ENCODE measurements around the gene R3HDML. TPM values are rescaled to one million over a fixed set of nuclear protein-coding genes. Genes with fewer than 3 reads are reported as not detected.
A peak's percentile ranks its signal among the peaks of the same experiment; 100 is the strongest.

The R3HDML gene
- total and polyA plus RNA-seq, 9 of the 15 experiments (the other 6 are each of a cell fraction or from before 2014, with no cell fraction given), result not detected

- TF ChIP-seq NR1H2 (CRISPR knock-in tag; IDR thresholded peaks at IDR 0.05), result no peak
- TF ChIP-seq CREB1 (IDR thresholded peaks at IDR 0.05), result no peak; the same call in 1 of the 2 replicates
- TF ChIP-seq CREB1 (CRISPR knock-in tag; IDR thresholded peaks at IDR 0.05), result peak; percentile 81
- no peak for TF ChIP-seq MCM3 (IDR thresholded peaks at IDR 0.05)
- peak; percentile 74 for TF ChIP-seq L3MBTL2 (IDR thresholded peaks at IDR 0.05)
- TF ChIP-seq, protein P1, sequence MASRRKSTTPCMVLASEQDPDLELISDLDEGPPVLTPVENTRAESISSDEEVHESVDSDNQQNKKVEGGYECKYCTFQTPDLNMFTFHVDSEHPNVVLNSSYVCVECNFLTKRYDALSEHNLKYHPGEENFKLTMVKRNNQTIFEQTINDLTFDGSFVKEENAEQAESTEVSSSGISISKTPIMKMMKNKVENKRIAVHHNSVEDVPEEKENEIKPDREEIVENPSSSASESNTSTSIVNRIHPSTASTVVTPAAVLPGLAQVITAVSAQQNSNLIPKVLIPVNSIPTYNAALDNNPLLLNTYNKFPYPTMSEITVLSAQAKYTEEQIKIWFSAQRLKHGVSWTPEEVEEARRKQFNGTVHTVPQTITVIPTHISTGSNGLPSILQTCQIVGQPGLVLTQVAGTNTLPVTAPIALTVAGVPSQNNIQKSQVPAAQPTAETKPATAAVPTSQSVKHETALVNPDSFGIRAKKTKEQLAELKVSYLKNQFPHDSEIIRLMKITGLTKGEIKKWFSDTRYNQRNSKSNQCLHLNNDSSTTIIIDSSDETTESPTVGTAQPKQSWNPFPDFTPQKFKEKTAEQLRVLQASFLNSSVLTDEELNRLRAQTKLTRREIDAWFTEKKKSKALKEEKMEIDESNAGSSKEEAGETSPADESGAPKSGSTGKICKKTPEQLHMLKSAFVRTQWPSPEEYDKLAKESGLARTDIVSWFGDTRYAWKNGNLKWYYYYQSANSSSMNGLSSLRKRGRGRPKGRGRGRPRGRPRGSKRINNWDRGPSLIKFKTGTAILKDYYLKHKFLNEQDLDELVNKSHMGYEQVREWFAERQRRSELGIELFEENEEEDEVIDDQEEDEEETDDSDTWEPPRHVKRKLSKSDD (conservative IDR thresholded peaks at IDR 0.05; ENCODE audit: low read length), result no peak
- no peak for TF ChIP-seq HNRNPH1 (optimal IDR thresholded peaks at IDR 0.05; ENCODE audit: low read depth, low read length)
- no peak for TF ChIP-seq NFE2L1 (tag; IDR thresholded peaks at IDR 0.05; ENCODE audit: borderline replicate concordance, low read depth)
- TF ChIP-seq, protein P2, sequence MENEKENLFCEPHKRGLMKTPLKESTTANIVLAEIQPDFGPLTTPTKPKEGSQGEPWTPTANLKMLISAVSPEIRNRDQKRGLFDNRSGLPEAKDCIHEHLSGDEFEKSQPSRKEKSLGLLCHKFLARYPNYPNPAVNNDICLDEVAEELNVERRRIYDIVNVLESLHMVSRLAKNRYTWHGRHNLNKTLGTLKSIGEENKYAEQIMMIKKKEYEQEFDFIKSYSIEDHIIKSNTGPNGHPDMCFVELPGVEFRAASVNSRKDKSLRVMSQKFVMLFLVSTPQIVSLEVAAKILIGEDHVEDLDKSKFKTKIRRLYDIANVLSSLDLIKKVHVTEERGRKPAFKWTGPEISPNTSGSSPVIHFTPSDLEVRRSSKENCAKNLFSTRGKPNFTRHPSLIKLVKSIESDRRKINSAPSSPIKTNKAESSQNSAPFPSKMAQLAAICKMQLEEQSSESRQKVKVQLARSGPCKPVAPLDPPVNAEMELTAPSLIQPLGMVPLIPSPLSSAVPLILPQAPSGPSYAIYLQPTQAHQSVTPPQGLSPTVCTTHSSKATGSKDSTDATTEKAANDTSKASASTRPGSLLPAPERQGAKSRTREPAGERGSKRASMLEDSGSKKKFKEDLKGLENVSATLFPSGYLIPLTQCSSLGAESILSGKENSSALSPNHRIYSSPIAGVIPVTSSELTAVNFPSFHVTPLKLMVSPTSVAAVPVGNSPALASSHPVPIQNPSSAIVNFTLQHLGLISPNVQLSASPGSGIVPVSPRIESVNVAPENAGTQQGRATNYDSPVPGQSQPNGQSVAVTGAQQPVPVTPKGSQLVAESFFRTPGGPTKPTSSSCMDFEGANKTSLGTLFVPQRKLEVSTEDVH (IDR thresholded peaks at IDR 0.05; ENCODE audit: low read depth, partially characterized antibody), result no peak
- TF ChIP-seq PHTF2 (CRISPR knock-in tag; IDR thresholded peaks at IDR 0.05), result no peak
- TF ChIP-seq POLR2AphosphoS2 (IDR thresholded peaks at IDR 0.05; ENCODE audit: low read length), result no peak
- TF ChIP-seq TEAD2 (tag; IDR thresholded peaks at IDR 0.05), result no peak
- TF ChIP-seq PRPF4 (IDR thresholded peaks at IDR 0.05; ENCODE audit: insufficient read depth, low read depth, low read length, poor library complexity, severe bottlenecking), result no peak
- peak; percentile 51; the same call in 1 of the 2 replicates for TF ChIP-seq C11orf30 (IDR thresholded peaks at IDR 0.05; ENCODE audit: low read depth)
- TF ChIP-seq CBFB (CRISPR knock-in tag; IDR thresholded peaks at IDR 0.05), result peak; percentile 63; the same call in 1 of the 2 replicates
- no peak for TF ChIP-seq PHB2 (IDR thresholded peaks at IDR 0.05; ENCODE audit: low read depth)
- no peak for TF ChIP-seq U2AF1 (optimal IDR thresholded peaks at IDR 0.05; ENCODE audit: low read depth, low read length)
- 0 out of 2 replicates have a peak, but pooled peaks have one; percentile 69 for TF ChIP-seq RBM14 (IDR thresholded peaks at IDR 0.05; ENCODE audit: borderline replicate concordance, insufficient read depth, low read depth, low read length)
- TF ChIP-seq ZBTB34 (CRISPR knock-in tag; IDR thresholded peaks at IDR 0.05), result no peak
- TF ChIP-seq KDM1A (IDR thresholded peaks at IDR 0.05), result no peak
Measured at GRCh38 chr20:44310664-44311639, 25.9 kb upstream of the R3HDML start, which contains the start of gene FITM2 (continued).

Measured in K562 (cell line).